ENCODE results near the gene PHIP.

- TF ChIP-seq POLR2A (IDR thresholded peaks at IDR 0.05; ENCODE audit: borderline replicate concordance, extremely low read depth, insufficient read depth, insufficient read length) (no peak), CTCF (IDR thresholded peaks at IDR 0.05 in 2 of 3, conservative IDR thresholded peaks at IDR 0.05 in 1 of 3; ENCODE audit: borderline replicate concordance in 1 of 3, insufficient read depth in 1 of 3, low read depth in 2 of 3, low read length in 2 of 3) (no peak), ELF1 (IDR thresholded peaks at IDR 0.05; ENCODE audit: borderline replicate concordance, low read depth) (no peak), POLR2AphosphoS5 (IDR thresholded peaks at IDR 0.05; ENCODE audit: low read depth, low read length) (no peak), EZH2 (IDR thresholded peaks at IDR 0.05) (no peak)
These were observed 12.8 kb downstream of the PHIP start for GRCh38 chr6:79065232-79065631.

Data from HCT116 (cell line).